ENCODE results near the gene SMOC2.
"Not testable (repeated sequence)": the region's sequence is repeated elsewhere in the genome, so short reads cannot be mapped to it uniquely, and the experiment has no call there.

The SMOC2 gene

GRCh38 chr6:168524571-168525001 is 83.6 kb downstream of the SMOC2 start:
- DNase-seq = no peak

- DNase-seq = no peak
Measured at GRCh38 chr6:168525114-168525513, 84.1 kb downstream of the SMOC2 start.

GRCh38 chr6:168525926-168526630 is 85.1 kb downstream of the SMOC2 start:
- DNase-seq = no peak

- no peak for DNase-seq
Measured at GRCh38 chr6:168526841-168527281, 85.9 kb downstream of the SMOC2 start.

- DNase-seq = no peak
Measured at GRCh38 chr6:168527451-168528210, 86.6 kb downstream of the SMOC2 start.

- DNase-seq = no peak
Measured at GRCh38 chr6:168528474-168529095, 87.6 kb downstream of the SMOC2 start.

- no peak for DNase-seq
Measured at GRCh38 chr6:168529214-168529613, 88.2 kb downstream of the SMOC2 start.

GRCh38 chr6:168530653-168531071 is 89.7 kb downstream of the SMOC2 start:
- no peak for DNase-seq

- DNase-seq = no peak
Measured at GRCh38 chr6:168532070-168532469, 91.1 kb downstream of the SMOC2 start.

GRCh38 chr6:168533414-168533813 is 92.4 kb downstream of the SMOC2 start:
- no peak for DNase-seq

GRCh38 chr6:168534265-168534664 is 93.3 kb downstream of the SMOC2 start:
- no peak for DNase-seq

GRCh38 chr6:168535711-168536110 is 94.7 kb downstream of the SMOC2 start:
- DNase-seq = no peak

- DNase-seq = no peak
Measured at GRCh38 chr6:168536196-168536595, 95.2 kb downstream of the SMOC2 start.

GRCh38 chr6:168536665-168537539 is 95.9 kb downstream of the SMOC2 start:
- DNase-seq = no peak

GRCh38 chr6:168537540-168537884 is 96.5 kb downstream of the SMOC2 start:
- no peak for DNase-seq

GRCh38 chr6:168538188-168538891 is 97.4 kb downstream of the SMOC2 start:
- DNase-seq = not testable (repeated sequence)

- DNase-seq = no peak
Measured at GRCh38 chr6:168538892-168539811, 98.2 kb downstream of the SMOC2 start.

- no peak for DNase-seq
Measured at GRCh38 chr6:168540713-168541291, 99.8 kb downstream of the SMOC2 start.

- DNase-seq = no peak
Measured at GRCh38 chr6:168541307-168541706, 100.3 kb downstream of the SMOC2 start.

- DNase-seq = no peak
Measured at GRCh38 chr6:168542301-168542700, 101.3 kb downstream of the SMOC2 start.

- DNase-seq = no peak
Measured at GRCh38 chr6:168545428-168545827, 104.4 kb downstream of the SMOC2 start.
